Trophoblast cell (in vitro differentiated cells and primary cell): Measurements from ENCODE around the gene ANKS3.

ENCODE experiments used
- DNase-seq, 2 donors: peaks; one replicate each; pipeline ENCODE4 v3.0.0-alpha.2; 2016
- H2AFZ ChIP-seq: 2 replicates; pipeline ENCODE4 v1.6.1; 2013; ENCODE audit warnings: low read length, moderate library complexity, mild to moderate bottlenecking; ENCODE audit not compliant: insufficient read depth, poor library complexity
- H2AK5ac ChIP-seq: 2 replicates; pipeline ENCODE4 v1.6.1; 2013; ENCODE audit warnings: mild to moderate bottlenecking, low read length
- H2BK120ac ChIP-seq: 2 replicates; pipeline ENCODE4 v1.6.1; 2013; ENCODE audit warnings: low read length, mild to moderate bottlenecking, moderate library complexity; ENCODE audit not compliant: insufficient read depth, poor library complexity
- H2BK12ac ChIP-seq: 2 replicates; pipeline ENCODE4 v1.6.1; 2013; ENCODE audit warnings: mild to moderate bottlenecking, low read length, moderate library complexity
- H2BK5ac ChIP-seq: 2 replicates; pipeline ENCODE4 v1.6.1; 2013; ENCODE audit warnings: low read length, low read depth, moderate library complexity, mild to moderate bottlenecking; ENCODE audit not compliant: poor library complexity
- H3K14ac ChIP-seq: 2 replicates; pipeline ENCODE4 v1.6.1; 2013; ENCODE audit warnings: mild to moderate bottlenecking, low read length
- H3K18ac ChIP-seq: 2 replicates; pipeline ENCODE4 v1.6.1; 2013; ENCODE audit warnings: mild to moderate bottlenecking, low read length
- H3K23ac ChIP-seq: 2 replicates; pipeline ENCODE4 v1.6.1; 2013; ENCODE audit warnings: low read length
- H3K27ac ChIP-seq: 2 replicates; pipeline ENCODE4 v1.5.1; 2013; ENCODE audit warnings: low read depth, mild to moderate bottlenecking, inconsistent platforms, low read length, moderate library complexity
- H3K27me3 ChIP-seq: 2 replicates; pipeline ENCODE4 v1.6.1; 2013; ENCODE audit warnings: inconsistent platforms, mild to moderate bottlenecking, low read length, moderate library complexity; ENCODE audit not compliant: insufficient read depth
- H3K36me3 ChIP-seq, 2 experiments: 1 replicate in 1 of 2; 2 replicates in 1 of 2; pipeline ENCODE4 v1.6.1; 2013; ENCODE audit warnings: low read length in 2 of 2, mild to moderate bottlenecking in 2 of 2, moderate library complexity in 1 of 2; ENCODE audit not compliant: insufficient read depth in 2 of 2, control insufficient read depth in 1 of 2
- H3K4ac ChIP-seq: 2 replicates; pipeline ENCODE4 v1.6.1; 2013; ENCODE audit warnings: low read depth, mild to moderate bottlenecking, low read length, moderate library complexity
- H3K4me1 ChIP-seq, 2 experiments: 1 replicate in 1 of 2; 2 replicates in 1 of 2; pipeline ENCODE4 v1.6.1; 2013; ENCODE audit warnings: low read length in 2 of 2, mild to moderate bottlenecking in 2 of 2, moderate library complexity in 1 of 2; ENCODE audit not compliant: insufficient read depth in 2 of 2, control insufficient read depth in 1 of 2
- H3K4me2 ChIP-seq: 2 replicates; pipeline ENCODE4 v1.6.1; 2013; ENCODE audit warnings: inconsistent platforms, mild to moderate bottlenecking, low read length, moderate library complexity
- H3K4me3 ChIP-seq: 2 replicates; pipeline ENCODE4 v1.5.1; 2013; ENCODE audit warnings: mild to moderate bottlenecking, low read depth, low read length, inconsistent platforms
- H3K79me1 ChIP-seq: one replicate; pipeline ENCODE4 v1.6.1; 2013; ENCODE audit warnings: low read length
- H3K79me2 ChIP-seq: 2 replicates; pipeline ENCODE4 v1.6.1; 2013; ENCODE audit warnings: low read length, mild to moderate bottlenecking; ENCODE audit not compliant: control insufficient read depth, insufficient read depth, poor library complexity
- H3K9ac ChIP-seq: 2 replicates; pipeline ENCODE4 v1.6.1; 2013; ENCODE audit warnings: mild to moderate bottlenecking, low read length
- H3K9me3 ChIP-seq: 2 replicates; pipeline ENCODE4 v1.6.1; 2013; ENCODE audit warnings: low read depth, mild to moderate bottlenecking, control low read depth, inconsistent platforms, low read length; ENCODE audit not compliant: insufficient read depth
- H4K12ac ChIP-seq: 2 replicates; pipeline ENCODE4 v1.6.1; 2013; ENCODE audit warnings: low read depth, mild to moderate bottlenecking, low read length, moderate library complexity
- H4K8ac ChIP-seq: 2 replicates; pipeline ENCODE4 v1.6.1; 2013; ENCODE audit warnings: low read depth, mild to moderate bottlenecking, low read length, moderate library complexity
- H4K91ac ChIP-seq: one replicate; pipeline ENCODE4 v1.6.1; 2013; ENCODE audit warnings: low read depth, mild to moderate bottlenecking, low read length, moderate library complexity
- WGBS: extraction: QIAGEN DNeasy Blood & Tissue Kit; methylation state at CpG from one replicate; pipeline ENCODE4 v1.1.7; 2013; ENCODE audit warnings: missing lambda C conversion rate; ENCODE audit not compliant: insufficient read length, insufficient coverage; ENCODE audit errors: extremely low coverage; 5-methylcytosine and 5-hydroxymethylcytosine counted together

The ANKS3 gene

GRCh38 chr16:4760221-4760910 lies 26.3 kb upstream of the ANKS3 start:
- H4K12ac ChIP-seq: no peak overlapping the region
- DNase-seq: peak in 1 of 2 donors; percentile 31
- no CpG with 5 or more reads among the region's 23 CpGs for WGBS
- no peak overlapping the region for H2BK12ac ChIP-seq
- peaks cover 2% of the 10 kb centered on the region for H3K9me3 ChIP-seq
- no peak overlapping the region for H2AFZ ChIP-seq
- no peak overlapping the region for H3K9ac ChIP-seq
- no peak overlapping the region for H2AK5ac ChIP-seq
- no peak overlapping the region for H3K4me3 ChIP-seq
- H3K79me2 ChIP-seq: no peaks in the 10 kb centered on the region
- H3K4me2 ChIP-seq: no peak overlapping the region
- no peak overlapping the region for H2BK5ac ChIP-seq
- H3K79me1 ChIP-seq: no peaks in the 10 kb centered on the region
- no peak overlapping the region for H4K8ac ChIP-seq
- no peaks in the 10 kb centered on the region for H3K27me3 ChIP-seq
- no peak overlapping the region for H3K23ac ChIP-seq
- no peak overlapping the region for H3K18ac ChIP-seq
- H3K36me3 ChIP-seq: peaks cover 62 to 73% of the 10 kb centered on the region in 2 experiments
- no peak overlapping the region for H3K27ac ChIP-seq
- no peak overlapping the region for H3K4ac ChIP-seq
- H3K4me1 ChIP-seq: no peaks in the 10 kb centered on the region
- no peak overlapping the region for H3K14ac ChIP-seq
- H2BK120ac ChIP-seq: no peak overlapping the region
- H4K91ac ChIP-seq: no peak overlapping the region

GRCh38 chr16:4755687-4756086 lies 21.6 kb upstream of the ANKS3 start:
- Histone ChIP-seq H3K4ac (no peak overlapping the region), H4K12ac (no peak overlapping the region), H3K79me1 (no peaks in the 10 kb centered on the region), H3K23ac (no peak overlapping the region), H4K8ac (no peak overlapping the region), H4K91ac (no peak overlapping the region), H3K14ac (no peak overlapping the region), H2BK12ac (no peak overlapping the region), H2AFZ (no peak overlapping the region), H2BK5ac (no peak overlapping the region), H3K27ac (no peak overlapping the region), H3K4me1 (no peaks in the 10 kb centered on the region), H3K18ac (no peak overlapping the region), H3K4me2 (no peak overlapping the region), H2AK5ac (no peak overlapping the region), H3K9me3 (peaks cover 7% of the 10 kb centered on the region), H2BK120ac (no peak overlapping the region), H3K36me3 (peaks cover 71 to 74% of the 10 kb centered on the region in 2 experiments), H3K9ac (no peak overlapping the region), H3K79me2 (no peaks in the 10 kb centered on the region), H3K27me3 (no peaks in the 10 kb centered on the region), H3K4me3 (no peak overlapping the region)
- DNase-seq: no peak
- WGBS: no CpG with 5 or more reads among the region's 6 CpGs

GRCh38 chr16:4754865-4755264 lies 20.8 kb upstream of the ANKS3 start:
- Histone ChIP-seq H3K4me2 (no peak overlapping the region), H2BK5ac (no peak overlapping the region), H3K36me3 (peaks cover 65 to 69% of the 10 kb centered on the region in 2 experiments), H3K18ac (no peak overlapping the region), H3K9me3 (peaks cover 7% of the 10 kb centered on the region), H3K14ac (no peak overlapping the region), H2BK120ac (no peak overlapping the region), H3K79me2 (no peaks in the 10 kb centered on the region), H2AK5ac (no peak overlapping the region), H3K4ac (no peak overlapping the region), H3K79me1 (no peaks in the 10 kb centered on the region), H2AFZ (no peak overlapping the region), H3K23ac (no peak overlapping the region), H3K4me1 (no peaks in the 10 kb centered on the region), H4K8ac (no peak overlapping the region), H4K91ac (no peak overlapping the region), H3K27me3 (no peaks in the 10 kb centered on the region), H3K27ac (no peak overlapping the region), H2BK12ac (no peak overlapping the region), H4K12ac (no peak overlapping the region), H3K9ac (no peak overlapping the region), H3K4me3 (no peak overlapping the region)
- DNase-seq: no peak
- WGBS: no CpG with 5 or more reads among the region's 4 CpGs

- H4K12ac ChIP-seq: no peak overlapping the region
- H3K9ac ChIP-seq: no peak overlapping the region
- no peaks in the 10 kb centered on the region for H3K4me1 ChIP-seq
- H3K4me3 ChIP-seq: no peak overlapping the region
- no peak overlapping the region for H2BK5ac ChIP-seq
- H3K79me1 ChIP-seq: no peaks in the 10 kb centered on the region
- H3K4ac ChIP-seq: no peak overlapping the region
- no peak overlapping the region for H2AK5ac ChIP-seq
- no peak for DNase-seq
- no peak overlapping the region for H3K18ac ChIP-seq
- H3K36me3 ChIP-seq: peaks cover 59 to 64% of the 10 kb centered on the region in 2 experiments
- peaks cover 7% of the 10 kb centered on the region for H3K9me3 ChIP-seq
- no peak overlapping the region for H2AFZ ChIP-seq
- no peak overlapping the region for H2BK120ac ChIP-seq
- H4K91ac ChIP-seq: no peak overlapping the region
- H3K27ac ChIP-seq: no peak overlapping the region
- H3K14ac ChIP-seq: no peak overlapping the region
- no peak overlapping the region for H2BK12ac ChIP-seq
- no peak overlapping the region for H4K8ac ChIP-seq
- no peak overlapping the region for H3K23ac ChIP-seq
- H3K79me2 ChIP-seq: no peaks in the 10 kb centered on the region
- H3K27me3 ChIP-seq: no peaks in the 10 kb centered on the region
- no CpG with 5 or more reads among the region's 11 CpGs for WGBS
- no peak overlapping the region for H3K4me2 ChIP-seq
Measured at GRCh38 chr16:4753227-4753626, 19.2 kb upstream of the ANKS3 start.
